Measurements from ENCODE around the gene ASB10. TPM values are rescaled to one million over a fixed set of nuclear protein-coding genes. Genes with fewer than 3 reads are reported as not detected.

ASB10 gene
- total and polyA plus RNA-seq, 2 experiments from 2014 or later = not detected

Other genes starting within 250 kb of the ASB10 start
- gene KCNH2, start 208.9 kb downstream of the ASB10 start, total RNA-seq (2014; rRNA removed; shearing (Covaris generic)) = 11.3 and 14.7 TPM in 2 replicates
- 2.6 and 2.9 TPM in 2 replicates for gene KCNH2, start 208.9 kb downstream of the ASB10 start, polyA plus RNA-seq (2016; fragmentation: Nextera tagmentation; extraction: Ambion mirVana)
- gene NOS3, start 196.2 kb downstream of the ASB10 start, total RNA-seq (2014; rRNA removed; shearing (Covaris generic)) = 6.1 and 13.3 TPM in 2 replicates
- gene NOS3, start 196.2 kb downstream of the ASB10 start, polyA plus RNA-seq (2016; fragmentation: Nextera tagmentation; extraction: Ambion mirVana) = 2.6 and 3.1 TPM in 2 replicates
- 1.2 and 2.2 TPM in 2 replicates for gene ATG9B, start 162.8 kb downstream of the ASB10 start, total RNA-seq (2014; rRNA removed; shearing (Covaris generic))
- 3.2 and 3.4 TPM in 2 replicates for gene ATG9B, start 162.8 kb downstream of the ASB10 start, polyA plus RNA-seq (2016; fragmentation: Nextera tagmentation; extraction: Ambion mirVana)
- 27.1 and 41.1 TPM in 2 replicates for gene ABCB8, start 158.8 kb downstream of the ASB10 start, total RNA-seq (2014; rRNA removed; shearing (Covaris generic))
- 11.4 and 13.1 TPM in 2 replicates for gene ABCB8, start 158.8 kb downstream of the ASB10 start, polyA plus RNA-seq (2016; fragmentation: Nextera tagmentation; extraction: Ambion mirVana)
- 0.54 and 0.90 TPM in 2 replicates for gene ASIC3, start 138.7 kb downstream of the ASB10 start, total RNA-seq (2014; rRNA removed; shearing (Covaris generic))
- 0.87 and 1.4 TPM in 2 replicates for gene ASIC3, start 138.7 kb downstream of the ASB10 start, polyA plus RNA-seq (2016; fragmentation: Nextera tagmentation; extraction: Ambion mirVana)
- gene CDK5, start 129.4 kb downstream of the ASB10 start, total RNA-seq (2014; rRNA removed; shearing (Covaris generic)) = 17.4 and 19.8 TPM in 2 replicates
- 27.1 TPM in 2 replicates for gene CDK5, start 129.4 kb downstream of the ASB10 start, polyA plus RNA-seq (2016; fragmentation: Nextera tagmentation; extraction: Ambion mirVana)
- gene SLC4A2, start 127.7 kb downstream of the ASB10 start, total RNA-seq (2014; rRNA removed; shearing (Covaris generic)) = 90.4 and 106 TPM in 2 replicates
- gene SLC4A2, start 127.7 kb downstream of the ASB10 start, polyA plus RNA-seq (2016; fragmentation: Nextera tagmentation; extraction: Ambion mirVana) = 64.8 and 75.5 TPM in 2 replicates
- gene FASTK, start 106.4 kb downstream of the ASB10 start, total RNA-seq (2014; rRNA removed; shearing (Covaris generic)) = 42.5 and 57.4 TPM in 2 replicates
- 36.4 and 37.4 TPM in 2 replicates for gene FASTK, start 106.4 kb downstream of the ASB10 start, polyA plus RNA-seq (2016; fragmentation: Nextera tagmentation; extraction: Ambion mirVana)
- gene TMUB1, start 103.8 kb downstream of the ASB10 start, total RNA-seq (2014; rRNA removed; shearing (Covaris generic)) = 37.1 and 61.1 TPM in 2 replicates
- 47.6 and 59.6 TPM in 2 replicates for gene TMUB1, start 103.8 kb downstream of the ASB10 start, polyA plus RNA-seq (2016; fragmentation: Nextera tagmentation; extraction: Ambion mirVana)
- gene AGAP3, start 100.8 kb downstream of the ASB10 start, total RNA-seq (2014; rRNA removed; shearing (Covaris generic)) = 32.2 and 39.2 TPM in 2 replicates
- 24.0 and 24.9 TPM in 2 replicates for gene AGAP3, start 100.8 kb downstream of the ASB10 start, polyA plus RNA-seq (2016; fragmentation: Nextera tagmentation; extraction: Ambion mirVana)
- gene GBX1, start 19.6 kb downstream of the ASB10 start, total RNA-seq (2014; rRNA removed; shearing (Covaris generic)) = 0.24 and 1.8 TPM in 2 replicates
- gene GBX1, start 19.6 kb downstream of the ASB10 start, polyA plus RNA-seq (2016; fragmentation: Nextera tagmentation; extraction: Ambion mirVana) = not detected in 2 replicates
- not detected in 2 replicates for gene H2BK1, start 23.2 kb upstream of the ASB10 start, total RNA-seq (2014; rRNA removed; shearing (Covaris generic))
- not detected in 2 replicates for gene H2BK1, start 23.2 kb upstream of the ASB10 start, polyA plus RNA-seq (2016; fragmentation: Nextera tagmentation; extraction: Ambion mirVana)
- gene ABCF2, start 40.0 kb upstream of the ASB10 start, total RNA-seq (2014; rRNA removed; shearing (Covaris generic)) = 47.9 and 58.7 TPM in 2 replicates
- 17.8 and 18.7 TPM in 2 replicates for gene ABCF2, start 40.0 kb upstream of the ASB10 start, polyA plus RNA-seq (2016; fragmentation: Nextera tagmentation; extraction: Ambion mirVana)
- 24.9 and 26.1 TPM in 2 replicates for gene CHPF2, start 45.2 kb upstream of the ASB10 start, total RNA-seq (2014; rRNA removed; shearing (Covaris generic))
- 4.8 and 5.4 TPM in 2 replicates for gene CHPF2, start 45.2 kb upstream of the ASB10 start, polyA plus RNA-seq (2016; fragmentation: Nextera tagmentation; extraction: Ambion mirVana)
- 2.2 and 3.3 TPM in 2 replicates for gene SMARCD3, start 61.4 kb upstream of the ASB10 start, total RNA-seq (2014; rRNA removed; shearing (Covaris generic))
- 2.7 and 4.0 TPM in 2 replicates for gene SMARCD3, start 61.4 kb upstream of the ASB10 start, polyA plus RNA-seq (2016; fragmentation: Nextera tagmentation; extraction: Ambion mirVana)
- gene NUB1, start 154.6 kb upstream of the ASB10 start, total RNA-seq (2014; rRNA removed; shearing (Covaris generic)) = 31.8 and 32.4 TPM in 2 replicates
- 40.7 and 42.3 TPM in 2 replicates for gene NUB1, start 154.6 kb upstream of the ASB10 start, polyA plus RNA-seq (2016; fragmentation: Nextera tagmentation; extraction: Ambion mirVana)
- 29.0 and 59.1 TPM in 2 replicates for gene WDR86, start 222.8 kb upstream of the ASB10 start, total RNA-seq (2014; rRNA removed; shearing (Covaris generic))
- gene WDR86, start 222.8 kb upstream of the ASB10 start, polyA plus RNA-seq (2016; fragmentation: Nextera tagmentation; extraction: Ambion mirVana) = 7.1 and 9.1 TPM in 2 replicates